Stimulated activated CD4-positive, alpha-beta T cell treated with anti-CD3 and anti-CD28 coated beads, Interleukin-2, amount 100 ng/mL, for 4 hours (primary cell): ENCODE results near the gene SFRP2.

Source experiments
- DNase-seq: peaks from one replicate; pipeline ENCODE4 v3.0.0-alpha.2; 2020; ENCODE audit warnings: low read depth

SFRP2 gene, protein sequence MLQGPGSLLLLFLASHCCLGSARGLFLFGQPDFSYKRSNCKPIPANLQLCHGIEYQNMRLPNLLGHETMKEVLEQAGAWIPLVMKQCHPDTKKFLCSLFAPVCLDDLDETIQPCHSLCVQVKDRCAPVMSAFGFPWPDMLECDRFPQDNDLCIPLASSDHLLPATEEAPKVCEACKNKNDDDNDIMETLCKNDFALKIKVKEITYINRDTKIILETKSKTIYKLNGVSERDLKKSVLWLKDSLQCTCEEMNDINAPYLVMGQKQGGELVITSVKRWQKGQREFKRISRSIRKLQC

DNA sequence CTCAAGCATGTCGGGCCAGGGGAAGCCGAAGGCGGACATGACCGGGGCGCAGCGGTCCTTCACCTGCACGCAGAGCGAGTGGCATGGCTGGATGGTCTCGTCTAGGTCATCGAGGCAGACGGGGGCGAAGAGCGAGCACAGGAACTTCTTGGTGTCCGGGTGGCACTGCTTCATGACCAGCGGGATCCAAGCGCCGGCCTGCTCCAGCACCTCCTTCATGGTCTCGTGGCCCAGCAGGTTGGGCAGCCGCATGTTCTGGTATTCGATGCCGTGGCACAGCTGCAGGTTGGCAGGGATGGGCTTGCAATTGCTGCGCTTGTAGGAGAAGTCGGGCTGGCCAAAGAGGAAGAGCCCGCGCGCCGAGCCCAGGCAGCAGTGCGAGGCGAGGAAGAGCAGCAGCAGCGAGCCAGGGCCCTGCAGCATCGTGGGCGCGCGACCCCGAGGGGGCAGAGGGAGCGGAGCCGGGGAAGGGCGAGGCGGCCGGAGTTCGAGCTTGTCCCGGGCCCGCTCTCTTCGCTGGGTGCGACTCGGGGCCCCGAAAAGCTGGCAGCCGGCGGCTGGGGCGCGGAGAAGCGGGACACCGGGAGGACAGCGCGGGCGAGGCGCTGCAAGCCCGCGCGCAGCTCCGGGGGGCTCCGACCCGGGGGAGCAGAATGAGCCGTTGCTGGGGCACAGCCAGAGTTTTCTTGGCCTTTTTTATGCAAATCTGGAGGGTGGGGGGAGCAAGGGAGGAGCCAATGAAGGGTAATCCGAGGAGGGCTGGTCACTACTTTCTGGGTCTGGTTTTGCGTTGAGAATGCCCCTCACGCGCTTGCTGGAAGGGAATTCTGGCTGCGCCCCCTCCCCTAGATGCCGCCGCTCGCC is at the start of gene SFRP2:
Gene SFRP2, minus strand, starts transcription at position 671 of the 864 bp plus-strand sequence. Its CDS starts 248 bp downstream, at position 423.
- DNase-seq: no peak

DNA sequence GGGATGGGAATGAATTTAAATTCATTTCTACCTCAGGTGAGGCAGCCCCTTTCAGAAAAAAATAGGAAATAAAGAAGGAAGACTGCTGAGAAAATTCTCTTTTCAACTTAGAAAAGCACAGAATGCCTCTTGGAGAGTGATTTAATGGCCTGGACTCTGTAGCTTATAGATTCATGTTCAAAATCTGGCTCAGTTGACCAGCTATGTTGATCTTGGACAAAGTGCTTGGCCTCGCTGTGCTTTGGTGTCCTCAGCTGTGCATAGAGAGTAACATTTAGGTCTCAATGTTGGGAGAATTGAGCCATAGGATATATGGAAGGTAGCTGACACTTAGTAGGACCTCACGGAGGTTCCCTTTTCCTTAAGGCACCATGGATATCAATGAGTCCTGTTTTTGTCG is 49.7 kb upstream of the SFRP2 start:
- DNase-seq: no peak

GRCh38 chr4:153834901-153835300 is 46.0 kb upstream of the SFRP2 start:
- DNase-seq: no peak

GRCh38 chr4:153832720-153833287 is 43.9 kb upstream of the SFRP2 start:
- no peak for DNase-seq

GRCh38 chr4:153832054-153832453 is 43.2 kb upstream of the SFRP2 start:
- DNase-seq: no peak

DNA sequence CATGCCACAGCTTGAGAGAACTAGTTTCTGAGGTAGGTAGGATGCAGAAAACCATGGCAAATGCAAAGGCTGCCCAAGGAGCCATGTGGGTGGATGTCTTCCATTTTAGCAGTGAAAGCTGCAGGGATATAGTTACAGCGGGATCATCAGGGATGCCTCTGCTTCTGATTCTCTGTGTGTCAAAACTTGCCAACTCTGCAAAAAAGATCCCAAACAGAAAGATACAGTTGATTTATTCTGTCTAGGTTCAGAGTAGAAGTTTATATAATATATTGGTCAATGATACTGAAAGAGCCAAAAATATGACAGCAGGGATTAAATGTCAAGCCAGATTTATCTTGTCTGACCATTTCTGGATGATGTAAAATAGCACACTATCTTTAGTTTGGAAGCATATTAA is 42.4 kb upstream of the SFRP2 start:
- DNase-seq: no peak

GRCh38 chr4:153825691-153826090 is 36.8 kb upstream of the SFRP2 start:
- no peak for DNase-seq

GRCh38 chr4:153825126-153825525 is 36.2 kb upstream of the SFRP2 start:
- no peak for DNase-seq

DNA sequence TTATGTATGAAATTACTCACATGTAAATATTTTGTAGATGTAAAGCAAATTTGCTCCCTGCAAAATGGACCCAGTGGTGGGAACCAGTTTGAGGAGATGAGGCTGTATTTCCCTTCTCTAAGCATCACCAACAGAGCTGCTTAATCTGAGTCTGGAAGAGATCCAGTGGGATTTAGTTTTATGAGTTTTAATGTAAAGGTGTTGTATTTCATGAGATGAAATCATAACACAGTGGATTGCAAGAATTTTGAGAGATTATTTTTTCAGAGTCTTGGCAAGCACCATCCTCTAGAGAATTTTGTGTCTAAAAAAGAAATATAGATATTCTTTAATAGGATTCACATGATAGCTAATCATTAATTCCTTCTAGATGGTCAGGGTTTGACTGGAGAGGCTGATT is 35.6 kb upstream of the SFRP2 start:
- no peak for DNase-seq

DNA sequence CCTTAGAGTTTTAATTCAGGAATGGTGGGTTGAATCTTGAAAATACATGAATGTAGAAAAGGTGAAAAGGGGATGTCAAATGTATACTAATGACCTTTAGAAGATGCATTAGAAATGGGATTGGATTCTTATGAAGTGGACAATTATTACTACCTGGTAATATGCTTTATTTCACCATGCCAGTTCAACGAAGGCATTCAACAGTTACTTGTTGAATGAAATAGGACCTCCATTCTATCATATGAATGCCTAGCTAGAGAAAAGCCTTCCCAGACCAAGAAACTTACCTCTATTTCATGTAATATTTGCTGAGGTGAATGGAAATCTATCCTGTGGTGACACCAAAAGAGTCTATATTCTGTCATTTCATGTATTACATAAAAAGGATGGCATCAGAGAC is 34.6 kb upstream of the SFRP2 start:
- no peak for DNase-seq

- no peak for DNase-seq
These were observed 33.4 kb upstream of the SFRP2 start for GRCh38 chr4:153822316-153822715.

DNA sequence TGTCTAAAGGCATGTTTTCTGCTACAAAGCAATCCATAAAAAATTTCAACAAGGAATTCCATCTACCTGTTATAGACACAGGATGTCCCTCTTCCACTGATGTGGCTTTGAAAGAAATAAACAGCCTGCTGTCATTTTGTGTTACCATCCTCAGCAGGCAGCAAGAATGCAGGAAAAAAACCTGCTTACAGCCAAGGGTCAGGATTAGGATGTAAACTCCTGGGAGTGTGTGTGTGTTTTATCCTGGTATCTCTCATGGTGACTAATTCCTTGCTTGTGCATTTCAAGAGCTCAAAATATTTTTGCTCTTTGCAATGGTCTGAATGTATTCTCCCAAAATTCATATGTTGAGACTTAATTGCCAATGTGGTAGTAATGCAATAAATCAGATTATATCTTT is 28.6 kb upstream of the SFRP2 start:
- DNase-seq: no peak

DNA sequence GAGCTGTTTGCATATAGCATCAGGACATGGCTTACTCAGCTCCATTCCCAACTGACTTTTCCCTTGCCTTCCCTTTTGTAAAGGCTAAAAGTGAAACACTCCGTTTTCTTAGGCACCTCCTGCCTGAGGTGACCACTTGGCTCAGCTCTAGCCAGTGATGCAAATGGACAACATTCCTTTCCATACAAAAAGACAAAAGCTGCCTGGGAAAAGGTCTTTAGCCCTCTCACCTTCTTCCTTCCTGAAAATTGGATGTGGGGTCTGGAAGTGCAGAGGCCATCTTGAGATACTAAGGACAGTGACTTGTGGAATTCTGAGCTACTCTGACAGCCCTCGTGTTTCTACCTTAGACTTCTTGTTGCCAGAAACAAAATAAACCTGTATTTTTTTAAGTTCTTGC is 27.7 kb upstream of the SFRP2 start:
- DNase-seq: no peak

GRCh38 chr4:153814789-153815188 is 25.9 kb upstream of the SFRP2 start:
- no peak for DNase-seq

- no peak for DNase-seq
These were observed 21.3 kb upstream of the SFRP2 start for GRCh38 chr4:153809916-153810810.

DNA sequence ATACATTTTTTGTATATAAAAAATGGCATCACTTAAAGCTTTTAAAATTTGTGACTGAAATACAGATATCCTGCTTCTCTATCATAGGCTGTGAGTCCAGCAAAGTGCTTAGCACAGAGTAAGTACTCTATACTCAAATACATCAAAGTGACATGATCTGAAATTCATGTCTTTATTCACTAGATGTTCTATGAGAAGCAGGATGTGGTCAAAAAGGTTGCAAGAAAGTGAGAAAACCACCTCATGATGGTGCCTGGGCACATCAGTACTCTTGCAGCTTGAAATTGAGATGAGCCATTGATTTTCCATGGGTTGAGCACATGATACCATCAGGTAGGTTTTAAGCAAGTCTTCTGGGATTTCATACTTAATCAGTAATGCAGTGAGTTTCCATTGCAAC is 20.4 kb upstream of the SFRP2 start:
- no peak for DNase-seq

DNA sequence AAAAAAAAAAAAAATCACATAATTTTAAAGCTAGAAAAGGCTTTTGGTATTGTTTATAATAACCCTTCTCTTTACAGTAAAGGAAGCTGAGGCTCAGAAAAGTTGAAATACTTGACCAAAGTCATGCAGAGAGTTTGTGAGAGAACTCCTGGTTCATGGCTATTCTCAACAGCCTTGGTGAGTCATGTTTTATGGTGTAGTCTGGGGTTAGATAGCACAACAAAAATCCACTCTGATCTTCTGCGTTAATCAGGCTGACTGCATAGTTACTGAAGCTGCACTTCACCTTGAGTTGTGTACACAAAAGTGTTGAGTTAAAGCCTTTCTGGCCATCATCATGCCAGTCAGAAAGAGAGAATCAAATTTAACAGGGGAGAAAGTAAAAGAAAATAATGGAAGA is 19.3 kb upstream of the SFRP2 start:
- no peak for DNase-seq

DNA sequence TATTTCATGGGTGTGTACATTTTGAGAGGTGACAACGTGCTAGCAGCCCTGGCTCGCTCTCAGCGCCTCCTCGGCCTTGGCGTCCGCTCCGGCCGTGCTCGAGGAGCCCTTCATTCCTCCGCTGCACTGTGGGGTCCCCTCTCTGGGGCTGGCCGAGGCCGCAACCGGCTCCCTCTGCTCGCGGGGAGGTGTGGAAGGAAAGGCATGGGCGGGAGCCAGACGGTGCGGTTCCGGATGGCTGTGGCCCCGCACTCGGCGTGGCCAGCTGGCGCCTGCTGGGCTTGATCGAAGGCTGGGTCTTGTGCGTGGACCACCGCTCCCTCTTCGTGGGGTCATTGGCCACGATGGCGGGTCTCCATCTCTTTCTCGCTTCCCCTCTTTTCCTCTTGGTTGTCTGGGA is 17.2 kb upstream of the SFRP2 start:
- no peak for DNase-seq

- DNase-seq: no peak
These were observed 15.8 kb upstream of the SFRP2 start for GRCh38 chr4:153804722-153805121.

DNA sequence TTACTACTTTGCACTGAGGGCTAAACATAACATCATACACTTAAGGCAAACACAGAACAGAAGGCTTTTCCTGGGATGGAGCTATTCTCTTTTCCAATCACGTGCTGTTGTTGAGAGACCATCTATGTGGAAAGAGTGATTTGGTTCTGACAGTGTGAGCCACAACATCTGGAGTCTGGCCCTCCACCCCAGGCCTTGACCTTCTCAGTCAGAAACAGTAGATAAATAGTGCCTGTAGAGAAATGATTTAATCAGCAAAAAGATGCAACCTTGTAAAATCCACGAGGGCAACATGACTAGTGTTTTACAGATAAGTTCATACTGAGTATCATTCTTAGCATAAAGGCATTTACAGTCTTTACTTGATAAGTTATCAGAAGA is 10.8 kb upstream of the SFRP2 start:
- no peak for DNase-seq

DNA sequence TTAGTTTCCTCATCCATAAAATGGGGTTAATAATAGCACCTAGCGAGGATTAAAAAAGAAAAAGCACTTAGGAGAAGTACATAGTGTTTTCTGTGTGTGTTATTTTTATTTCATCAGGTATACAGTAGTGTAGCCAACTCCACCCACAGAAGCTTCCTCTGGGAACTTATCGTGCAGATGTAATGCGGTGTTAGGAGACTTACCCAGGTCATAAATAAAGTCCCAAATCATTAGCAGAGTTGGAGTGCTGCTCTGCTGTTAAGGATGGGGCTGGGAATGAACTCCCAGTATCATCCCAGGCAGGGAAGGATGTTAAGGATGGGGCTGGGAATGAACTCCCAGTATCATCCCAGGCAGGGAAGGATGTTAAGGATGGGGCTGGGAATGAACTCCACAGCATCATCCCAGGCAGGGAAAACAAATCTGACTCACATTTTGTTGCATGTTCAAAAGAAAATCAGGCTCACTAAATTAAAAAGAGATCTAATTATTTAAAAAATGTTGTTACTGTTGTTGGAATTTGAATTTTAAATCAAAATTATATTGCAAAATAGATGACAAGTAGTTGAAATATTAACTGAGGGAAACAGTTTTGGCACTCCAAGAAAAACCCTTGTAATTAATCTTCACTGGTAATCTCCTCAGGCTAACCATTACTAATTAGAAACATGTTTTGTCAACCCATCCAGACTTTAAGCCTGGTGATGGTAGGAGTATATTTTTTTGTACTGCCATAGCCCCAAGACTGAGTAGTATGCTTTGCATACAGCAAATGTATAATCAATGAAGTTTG is 10.2 kb upstream of the SFRP2 start:
- DNase-seq: no peak
